Right lobe of liver (tissue), 4 donors: ENCODE data around the gene ZNF219.

Source experiments
- POLR2A ChIP-seq: fragments of 450-650 bp; IDR thresholded peaks from one replicate; pipeline ENCODE4 v1.6.1; 2017; ENCODE audit warnings: antibody characterized with exemption, mild to moderate bottlenecking
- TF ChIP-seq, protein P1 (sequence below), 4 donors: fragments of 200-600 bp in 3 of 4; fragments of 450-650 bp in 1 of 4; IDR thresholded peaks; one replicate each; pipeline versions ENCODE4 v1.5.1 to v1.8.0; 2016 to 2022; ENCODE audit warnings: antibody characterized with exemption in 4 of 4, mild to moderate bottlenecking in 2 of 4
- donor health status: DM: no; HTN: no; CAD: no.
- donor health status: DM: no; HTN: no; CAD: no.
- donor health status: DM: no; HTN: yes; CAD: no.

DNA sequence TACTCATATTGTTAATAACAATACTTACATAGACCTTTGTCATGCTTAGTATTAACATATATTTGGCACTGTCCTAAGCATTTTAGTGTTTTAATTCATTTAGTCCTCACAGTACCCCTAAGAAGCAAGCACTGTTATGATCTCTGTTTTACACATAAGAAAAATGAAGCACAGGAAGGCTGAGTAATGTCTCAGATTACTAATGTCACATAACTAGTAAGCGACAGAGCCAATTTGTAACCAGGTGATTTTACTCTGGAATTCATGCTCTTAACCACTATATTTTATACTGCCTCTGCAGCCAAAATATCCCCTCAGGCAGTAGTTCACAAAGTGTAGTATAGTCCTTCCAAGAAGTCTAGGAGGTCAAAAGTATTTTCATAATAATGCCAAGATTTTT, 22.7 kb upstream of the ZNF219 start:
- TF ChIP-seq, protein P1, sequence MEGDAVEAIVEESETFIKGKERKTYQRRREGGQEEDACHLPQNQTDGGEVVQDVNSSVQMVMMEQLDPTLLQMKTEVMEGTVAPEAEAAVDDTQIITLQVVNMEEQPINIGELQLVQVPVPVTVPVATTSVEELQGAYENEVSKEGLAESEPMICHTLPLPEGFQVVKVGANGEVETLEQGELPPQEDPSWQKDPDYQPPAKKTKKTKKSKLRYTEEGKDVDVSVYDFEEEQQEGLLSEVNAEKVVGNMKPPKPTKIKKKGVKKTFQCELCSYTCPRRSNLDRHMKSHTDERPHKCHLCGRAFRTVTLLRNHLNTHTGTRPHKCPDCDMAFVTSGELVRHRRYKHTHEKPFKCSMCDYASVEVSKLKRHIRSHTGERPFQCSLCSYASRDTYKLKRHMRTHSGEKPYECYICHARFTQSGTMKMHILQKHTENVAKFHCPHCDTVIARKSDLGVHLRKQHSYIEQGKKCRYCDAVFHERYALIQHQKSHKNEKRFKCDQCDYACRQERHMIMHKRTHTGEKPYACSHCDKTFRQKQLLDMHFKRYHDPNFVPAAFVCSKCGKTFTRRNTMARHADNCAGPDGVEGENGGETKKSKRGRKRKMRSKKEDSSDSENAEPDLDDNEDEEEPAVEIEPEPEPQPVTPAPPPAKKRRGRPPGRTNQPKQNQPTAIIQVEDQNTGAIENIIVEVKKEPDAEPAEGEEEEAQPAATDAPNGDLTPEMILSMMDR (IDR thresholded peaks at IDR 0.05), result no peak
- TF ChIP-seq POLR2A, result no peak
